ENCODE measurements around the gene KRT7. TPM values are rescaled to one million over a fixed set of nuclear protein-coding genes. Genes with fewer than 3 reads are reported as not detected.

KRT7 gene
- total RNA-seq, 4 donors from 2014 or later, result 2.4 to 4.0 (median 3.7) TPM

DNA sequence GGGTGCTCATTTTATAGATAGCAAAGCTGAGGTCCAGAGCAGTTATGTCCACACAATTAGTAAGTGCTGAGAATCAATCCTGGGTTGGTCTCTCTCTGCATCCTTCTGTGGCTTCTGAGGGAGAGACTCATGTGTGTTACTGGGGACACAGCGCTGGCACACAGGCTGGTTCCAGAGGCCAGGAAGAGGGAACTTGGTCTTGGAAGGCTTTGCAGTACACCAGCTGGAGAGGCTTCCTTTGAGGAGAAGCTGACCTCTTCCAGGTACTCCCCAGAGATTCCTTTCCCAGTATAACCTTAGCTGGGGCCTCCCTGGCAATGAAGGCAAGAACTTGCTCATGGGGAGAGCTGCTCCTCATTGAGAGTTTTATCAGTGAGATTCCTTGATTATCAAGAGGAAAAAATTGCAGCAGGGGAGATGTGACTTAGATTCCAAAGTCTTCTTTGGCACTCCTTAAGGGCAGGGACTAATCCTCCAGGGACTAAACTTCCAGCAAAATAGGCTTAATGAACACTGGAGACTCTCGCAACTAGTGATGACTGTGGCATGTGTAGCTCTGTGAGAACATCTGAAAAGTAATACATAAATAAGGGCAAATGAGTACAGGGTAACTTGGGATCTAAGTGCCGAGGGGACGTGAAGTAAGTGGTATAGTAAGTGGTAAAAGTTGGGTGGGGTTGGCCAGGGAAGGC lies 27.3 kb upstream of the KRT7 start:
- TF ChIP-seq, protein P1, sequence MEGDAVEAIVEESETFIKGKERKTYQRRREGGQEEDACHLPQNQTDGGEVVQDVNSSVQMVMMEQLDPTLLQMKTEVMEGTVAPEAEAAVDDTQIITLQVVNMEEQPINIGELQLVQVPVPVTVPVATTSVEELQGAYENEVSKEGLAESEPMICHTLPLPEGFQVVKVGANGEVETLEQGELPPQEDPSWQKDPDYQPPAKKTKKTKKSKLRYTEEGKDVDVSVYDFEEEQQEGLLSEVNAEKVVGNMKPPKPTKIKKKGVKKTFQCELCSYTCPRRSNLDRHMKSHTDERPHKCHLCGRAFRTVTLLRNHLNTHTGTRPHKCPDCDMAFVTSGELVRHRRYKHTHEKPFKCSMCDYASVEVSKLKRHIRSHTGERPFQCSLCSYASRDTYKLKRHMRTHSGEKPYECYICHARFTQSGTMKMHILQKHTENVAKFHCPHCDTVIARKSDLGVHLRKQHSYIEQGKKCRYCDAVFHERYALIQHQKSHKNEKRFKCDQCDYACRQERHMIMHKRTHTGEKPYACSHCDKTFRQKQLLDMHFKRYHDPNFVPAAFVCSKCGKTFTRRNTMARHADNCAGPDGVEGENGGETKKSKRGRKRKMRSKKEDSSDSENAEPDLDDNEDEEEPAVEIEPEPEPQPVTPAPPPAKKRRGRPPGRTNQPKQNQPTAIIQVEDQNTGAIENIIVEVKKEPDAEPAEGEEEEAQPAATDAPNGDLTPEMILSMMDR (IDR thresholded peaks at IDR 0.05; ENCODE audit: low read depth), result no peak

DNA sequence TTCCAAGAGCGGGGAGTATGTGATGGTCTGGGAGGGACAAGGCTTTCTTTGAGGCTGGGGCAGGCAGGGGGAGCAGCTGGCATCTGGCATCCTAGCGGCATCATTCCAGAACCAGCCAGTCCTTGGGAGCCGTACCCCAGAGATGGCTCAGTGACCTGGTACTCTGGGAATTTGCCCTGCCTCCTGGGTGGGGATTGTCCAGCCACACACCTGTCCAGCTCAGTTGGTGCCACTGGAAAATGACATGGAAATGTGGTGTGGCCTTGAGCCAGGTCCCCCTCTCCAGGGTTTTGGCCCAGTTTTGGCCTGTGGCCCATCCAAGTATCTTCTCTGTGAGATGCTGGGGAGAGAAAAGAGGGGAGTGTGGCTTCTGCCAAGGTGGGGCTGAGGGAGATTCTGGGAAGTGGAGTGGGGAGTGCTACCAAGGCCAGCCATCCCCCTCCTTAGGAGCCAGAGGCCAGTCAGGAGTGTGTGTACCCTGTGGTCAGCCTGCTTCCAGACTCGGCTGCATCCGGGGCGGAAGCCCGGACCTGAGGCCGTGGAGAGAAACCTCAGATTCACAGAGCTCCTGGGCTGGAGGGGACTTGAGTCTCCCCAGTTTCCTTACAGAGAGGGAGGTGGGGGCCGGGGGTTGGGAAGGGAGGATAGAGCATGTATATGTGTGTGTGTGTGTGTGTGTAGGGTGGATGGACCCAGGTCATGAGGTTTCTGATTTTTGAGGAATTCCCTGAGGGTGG lies 26.6 kb upstream of the KRT7 start:
- TF ChIP-seq, protein P1 (IDR thresholded peaks at IDR 0.05; ENCODE audit: low read depth), result no peak

DNA sequence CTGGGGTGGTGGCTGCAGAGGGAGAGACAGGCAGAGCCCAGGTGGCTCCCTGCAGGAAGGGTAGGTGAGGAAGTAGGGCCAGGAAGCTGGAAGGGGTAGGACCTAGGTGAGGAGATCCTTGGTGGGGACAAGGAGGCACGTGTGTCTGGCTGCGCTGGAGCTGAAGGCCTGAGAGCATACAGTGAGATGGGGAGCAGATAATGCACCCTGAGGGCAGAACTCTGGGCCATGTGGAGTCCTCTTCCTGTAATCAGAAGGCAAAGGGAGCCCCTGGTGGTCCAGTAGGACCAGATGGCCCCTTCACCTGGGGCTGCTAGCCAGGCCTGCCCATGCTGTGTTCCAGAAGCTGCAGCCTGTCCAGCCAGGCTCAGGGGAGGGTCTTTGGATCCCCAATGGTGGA lies 25.9 kb upstream of the KRT7 start:
- TF ChIP-seq, protein P1 (IDR thresholded peaks at IDR 0.05; ENCODE audit: low read depth), result no peak

DNA sequence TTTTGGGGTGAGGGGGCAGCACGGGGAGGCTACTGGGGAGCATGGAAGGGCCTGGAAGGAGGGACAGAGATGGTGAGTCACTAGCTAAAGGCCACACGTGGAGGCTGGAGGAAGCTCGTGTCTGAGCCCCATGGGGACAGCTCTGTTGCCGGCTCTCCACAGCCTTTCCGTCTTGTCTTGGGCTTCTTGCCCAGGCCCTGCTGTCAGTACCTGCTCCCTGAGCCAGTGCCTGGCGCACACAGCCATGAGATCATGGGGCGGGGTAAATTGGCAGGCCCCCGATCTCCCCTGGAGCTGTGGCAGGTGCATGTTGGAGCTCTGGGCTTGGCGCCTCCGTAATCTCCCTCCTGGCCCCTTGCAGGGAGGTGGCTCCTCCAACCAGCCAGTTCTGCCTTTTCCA lies 25.1 kb upstream of the KRT7 start:
- TF ChIP-seq, protein P1 (IDR thresholded peaks at IDR 0.05; ENCODE audit: low read depth), result no peak

DNA sequence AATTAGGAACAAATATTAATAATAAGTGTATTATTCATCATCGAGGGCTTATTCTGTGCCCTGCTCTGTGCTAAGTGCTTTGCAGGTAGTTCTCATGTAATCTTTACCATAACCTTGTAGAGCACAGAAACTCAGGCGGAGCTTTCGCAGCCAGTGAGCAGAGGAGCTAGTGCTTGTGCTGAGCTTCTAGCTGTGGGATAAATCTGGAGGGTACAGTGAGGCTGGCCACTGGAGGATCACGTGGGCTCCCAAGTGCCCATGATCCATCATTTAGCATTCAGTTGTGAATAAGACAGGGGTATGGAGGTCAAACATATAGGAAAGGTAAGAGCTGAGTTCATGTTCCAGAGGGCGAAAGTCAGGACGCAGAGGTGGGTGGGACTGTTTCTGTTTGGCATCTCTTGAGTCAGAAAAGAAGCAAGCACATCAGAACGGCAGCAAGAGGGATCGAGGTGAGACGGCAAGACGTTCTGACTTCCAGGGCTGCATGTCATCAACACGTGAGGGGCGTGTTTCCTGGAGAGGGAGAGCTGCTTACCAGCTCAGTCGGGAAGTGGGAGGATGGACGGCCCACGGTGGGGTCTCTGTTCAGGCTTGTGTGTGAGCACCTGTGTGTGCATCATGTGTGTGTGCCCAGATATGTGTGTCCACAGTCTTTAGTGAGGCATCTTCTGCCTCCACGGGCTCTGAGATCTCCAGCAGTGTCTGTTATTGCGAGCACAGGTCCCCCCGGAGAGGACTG lies 24.4 kb upstream of the KRT7 start:
- TF ChIP-seq, protein P1 (IDR thresholded peaks at IDR 0.05; ENCODE audit: low read depth), result no peak

DNA sequence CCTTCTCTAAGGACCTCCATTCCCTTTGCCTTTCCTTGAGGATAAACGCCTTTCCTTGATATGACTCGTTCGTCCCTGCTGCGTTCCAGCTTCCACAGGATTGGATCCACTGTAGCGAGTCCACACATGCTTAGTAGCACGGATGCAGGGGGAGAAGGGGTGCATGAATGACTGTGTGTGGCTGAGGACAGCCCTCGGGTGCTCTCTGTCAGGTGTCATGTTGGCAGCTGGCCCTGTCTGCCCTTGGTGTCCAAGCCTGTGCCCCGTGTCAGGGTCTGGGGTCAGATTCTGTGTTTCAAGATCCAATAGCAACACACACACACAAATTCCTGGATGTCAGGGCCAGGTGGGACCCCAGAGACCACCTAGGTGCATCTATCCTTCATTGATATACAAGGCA lies 23.7 kb upstream of the KRT7 start:
- TF ChIP-seq, protein P1 (IDR thresholded peaks at IDR 0.05; ENCODE audit: low read depth), result no peak

All from subcutaneous adipose tissue (tissue), 4 donors.